GM19351 (cell line): Measurements from ENCODE around the gene CLEC4D.
A peak's percentile ranks its signal among the peaks of the same experiment; 100 is the strongest.
"Not testable (repeated sequence)": the region's sequence is repeated elsewhere in the genome, so short reads cannot be mapped to it uniquely, and the experiment has no call there.

ENCODE experiments used
- ATAC-seq: cut with Tn5 transposase; IDR thresholded peaks from one replicate; pipeline ENCODE4 v1.9.1; 2021; ENCODE audit warnings: mild to moderate bottlenecking, moderate library complexity; ENCODE audit not compliant: unreplicated experiment

CLEC4D gene

GRCh38 chr12:8527250-8528130 lies 14.2 kb downstream of the CLEC4D start:
- no peak for ATAC-seq

- no peak for ATAC-seq
Observed at GRCh38 chr12:8532045-8532444, 18.7 kb downstream of the CLEC4D start.

- not testable (repeated sequence) for ATAC-seq
Observed at GRCh38 chr12:8537820-8538219, 24.5 kb downstream of the CLEC4D start.

- ATAC-seq = not testable (repeated sequence)
Observed at GRCh38 chr12:8540831-8541230, 27.5 kb downstream of the CLEC4D start, which contains the start of gene CLEC4E. Gene CLEC4E, minus strand, starts transcription at chr12:8540905. Its CDS starts 108 bp downstream, at chr12:8540797.

GRCh38 chr12:8541562-8541961 lies 28.3 kb downstream of the CLEC4D start:
- ATAC-seq = no peak

GRCh38 chr12:8544295-8544694 lies 31.0 kb downstream of the CLEC4D start:
- peak; percentile 57 for ATAC-seq

GRCh38 chr12:8546591-8546990 lies 33.3 kb downstream of the CLEC4D start:
- no peak for ATAC-seq

DNA sequence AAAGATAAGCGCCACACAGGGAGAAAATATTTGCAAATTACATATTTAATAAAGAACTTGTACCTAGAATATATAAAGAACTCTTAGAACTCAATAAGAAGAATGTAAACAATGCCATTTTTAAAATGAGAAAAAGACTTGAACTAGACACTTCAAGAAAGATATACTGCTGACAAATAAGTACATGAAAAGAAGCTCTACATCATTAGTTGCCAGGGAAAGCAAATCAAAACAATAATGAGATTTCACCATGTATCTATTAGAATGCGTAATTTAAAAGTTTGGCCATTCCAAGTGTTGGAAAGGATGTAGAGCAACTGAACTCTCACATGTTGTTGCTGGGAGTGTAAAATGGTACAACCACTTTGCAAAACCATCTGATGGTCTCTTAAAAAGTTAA lies 34.3 kb downstream of the CLEC4D start:
- no peak for ATAC-seq

- ATAC-seq = no peak
Observed at GRCh38 chr12:8548192-8548591, 34.9 kb downstream of the CLEC4D start.

- ATAC-seq = no peak
Observed at GRCh38 chr12:8549381-8549780, 36.1 kb downstream of the CLEC4D start.

DNA sequence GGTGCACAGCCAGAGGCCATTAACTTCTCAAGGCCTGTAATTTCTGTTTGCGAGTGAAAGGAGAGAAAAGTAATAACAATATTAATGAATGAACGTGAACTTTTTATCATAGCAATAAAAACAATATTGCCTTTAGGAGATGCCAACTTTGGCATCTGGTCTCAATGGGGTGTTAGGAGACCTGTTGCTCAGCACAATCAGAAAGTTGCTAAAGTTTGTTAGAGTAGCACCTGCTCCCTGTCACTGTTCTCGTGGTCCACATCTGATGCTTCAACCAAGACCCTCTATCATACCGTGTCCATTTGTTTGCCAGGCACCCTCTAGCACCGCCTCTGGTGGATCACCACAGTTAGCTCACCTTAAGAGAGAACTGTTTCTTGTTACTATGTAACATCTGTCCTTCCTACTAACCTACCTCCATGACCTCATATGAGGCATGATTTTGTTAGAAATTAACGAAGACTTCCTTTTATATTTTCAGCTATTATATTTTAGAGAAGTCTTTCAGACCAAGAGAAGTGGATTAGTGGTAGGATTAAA lies 39.9 kb downstream of the CLEC4D start:
- ATAC-seq = no peak

- no peak for ATAC-seq
Observed at GRCh38 chr12:8554451-8555195, 41.3 kb downstream of the CLEC4D start.

- ATAC-seq = no peak
Observed at GRCh38 chr12:8556531-8557097, 43.3 kb downstream of the CLEC4D start.

DNA sequence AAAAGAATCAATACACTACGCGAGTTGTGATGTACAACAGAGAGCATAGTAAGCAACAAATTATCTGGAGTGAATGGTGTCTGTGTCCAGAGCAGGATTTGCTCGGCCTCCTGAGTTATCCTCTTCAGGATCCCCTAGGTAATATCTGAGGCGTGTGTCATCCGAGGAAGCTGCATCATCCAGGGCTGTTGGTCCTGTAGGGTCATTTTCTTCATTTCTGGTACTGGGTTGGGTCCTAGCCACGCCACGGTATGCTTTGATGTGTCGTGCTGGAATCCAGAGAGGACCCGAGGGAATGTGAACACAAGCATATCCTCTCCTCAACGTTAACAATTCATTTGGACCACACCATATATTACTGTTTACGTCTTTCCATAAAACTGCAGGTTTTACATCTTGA lies 46.4 kb downstream of the CLEC4D start:
- no peak for ATAC-seq

DNA sequence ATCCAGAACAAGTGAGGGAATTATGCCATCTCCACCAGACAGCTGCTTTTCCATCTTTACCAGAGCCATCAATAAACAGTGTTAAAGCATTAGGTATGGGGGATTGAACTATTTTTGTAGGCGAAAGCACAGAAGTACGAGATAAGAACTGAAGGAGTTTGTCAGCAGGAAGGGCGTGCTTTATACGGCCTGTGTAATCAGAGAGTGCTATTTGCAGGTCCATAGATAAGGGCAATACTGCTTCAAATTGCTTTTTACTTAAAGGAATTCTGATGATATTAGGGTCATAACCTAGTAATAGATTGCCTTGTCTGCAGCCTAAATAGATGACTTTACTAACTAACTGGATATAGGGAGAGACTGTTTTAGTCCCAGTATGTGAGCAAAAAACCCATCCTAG lies 47.7 kb downstream of the CLEC4D start:
- ATAC-seq = no peak

- no peak for ATAC-seq
Observed at GRCh38 chr12:8562310-8562709, 49.0 kb downstream of the CLEC4D start.

- no peak for ATAC-seq
Observed at GRCh38 chr12:8563356-8563755, 50.1 kb downstream of the CLEC4D start.

DNA sequence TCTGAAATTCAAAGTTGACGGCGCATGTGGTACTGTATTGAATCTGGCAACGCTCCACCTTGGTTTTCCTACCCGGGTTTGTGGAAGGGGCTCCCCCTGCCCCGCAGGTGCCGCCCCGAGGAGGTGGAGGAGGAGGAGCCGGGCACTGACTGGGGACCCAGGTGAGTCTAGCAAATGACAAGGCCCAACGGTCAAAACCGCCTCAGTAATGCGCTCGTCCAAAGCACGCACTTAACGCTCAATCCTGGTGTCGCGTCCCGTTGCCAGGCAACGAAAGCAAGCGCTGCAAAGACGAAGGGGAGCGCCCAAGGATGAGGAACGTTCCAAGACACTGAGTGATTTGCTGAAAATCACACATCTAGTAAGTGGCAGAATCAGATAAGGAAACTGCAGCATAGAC lies 51.4 kb downstream of the CLEC4D start:
- ATAC-seq = no peak

DNA sequence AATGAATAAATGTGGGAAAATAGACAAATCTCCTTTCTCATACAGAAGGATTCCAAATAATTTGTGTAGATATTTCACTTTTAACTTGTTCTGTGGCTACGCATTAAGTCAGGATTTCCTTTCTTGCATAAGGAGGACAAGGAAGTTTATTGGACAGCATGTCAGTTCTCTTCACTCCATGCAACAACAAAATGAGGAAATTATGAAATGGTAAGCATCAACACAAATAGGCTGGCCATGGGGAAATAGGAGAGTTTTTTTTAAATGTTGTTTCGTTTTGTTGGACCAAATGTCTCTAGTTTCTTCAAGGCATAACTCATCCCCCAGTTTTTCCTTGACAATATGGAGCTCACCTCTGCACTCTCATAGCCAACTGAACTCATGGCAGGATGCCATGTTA lies 52.7 kb downstream of the CLEC4D start:
- ATAC-seq = not testable (repeated sequence)

DNA sequence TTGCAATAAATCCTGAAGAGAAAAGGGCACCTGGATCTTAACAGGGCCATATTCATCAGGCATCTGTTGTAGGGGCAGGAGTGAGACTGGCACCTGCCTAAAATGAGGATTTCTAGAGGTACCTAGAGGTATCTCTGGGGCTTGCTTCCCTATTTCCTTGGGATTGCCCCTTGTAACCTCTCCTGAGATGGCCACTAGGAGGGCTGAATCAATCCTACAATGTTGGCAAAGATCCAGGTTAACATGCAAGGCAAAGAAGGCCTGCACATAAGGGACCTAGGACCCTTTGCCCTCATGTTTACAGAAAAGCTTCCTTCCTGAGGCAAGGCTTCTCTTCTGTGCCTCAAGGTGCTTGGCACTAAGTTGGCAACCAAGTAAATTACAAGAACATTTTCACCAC lies 53.2 kb downstream of the CLEC4D start:
- no peak for ATAC-seq
